NCI-H446 treated with DMSO at 0.1 percent for 48 hours (cell line): ENCODE measurements around the gene UNC79.

Experiments used
- DNase-seq: peaks from one replicate; lab custom pipeline; 2025; lab: John Stamatoyannopoulos, UW

Gene UNC79

DNA sequence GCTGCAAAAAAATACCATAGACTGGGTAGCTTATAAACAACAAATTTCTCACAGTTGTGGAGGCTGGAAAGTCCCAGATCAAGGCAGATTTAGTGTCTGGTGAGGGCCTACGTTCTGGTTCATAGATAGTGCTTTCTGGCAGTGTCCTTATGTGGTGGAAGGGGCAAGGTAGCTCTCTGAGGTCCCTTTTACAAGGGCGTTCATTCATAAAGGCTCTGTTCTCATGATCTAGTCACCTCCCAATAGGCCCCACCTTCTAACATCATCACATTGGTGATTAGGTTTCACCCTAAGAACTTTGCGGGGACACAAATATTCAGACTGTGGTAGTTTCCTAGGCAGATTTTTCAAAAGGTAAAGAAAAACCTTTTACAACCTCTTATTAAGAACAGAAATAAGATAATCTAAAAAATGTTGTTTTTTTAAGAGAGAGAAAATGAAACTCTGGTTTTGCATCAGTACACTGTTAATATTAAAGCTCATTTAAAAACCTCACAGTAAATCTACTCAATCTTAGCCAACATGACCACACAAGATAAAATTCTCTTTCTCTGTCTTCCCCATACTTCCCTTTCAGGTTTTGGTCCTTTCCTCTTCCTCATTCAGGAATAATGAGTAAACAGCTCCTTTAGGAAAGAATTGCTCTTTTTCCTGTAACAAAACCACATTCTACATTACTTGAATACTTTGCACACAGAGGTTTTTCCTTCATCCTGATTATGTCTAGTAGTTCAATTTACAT, 117.5 kb downstream of the UNC79 start:
- no peak for DNase-seq

- DNase-seq, result no peak
Observed at GRCh38 chr14:93549595-93549994, 118.9 kb downstream of the UNC79 start.

- DNase-seq, result no peak
Observed at GRCh38 chr14:93564918-93565317, 134.2 kb downstream of the UNC79 start.

DNA sequence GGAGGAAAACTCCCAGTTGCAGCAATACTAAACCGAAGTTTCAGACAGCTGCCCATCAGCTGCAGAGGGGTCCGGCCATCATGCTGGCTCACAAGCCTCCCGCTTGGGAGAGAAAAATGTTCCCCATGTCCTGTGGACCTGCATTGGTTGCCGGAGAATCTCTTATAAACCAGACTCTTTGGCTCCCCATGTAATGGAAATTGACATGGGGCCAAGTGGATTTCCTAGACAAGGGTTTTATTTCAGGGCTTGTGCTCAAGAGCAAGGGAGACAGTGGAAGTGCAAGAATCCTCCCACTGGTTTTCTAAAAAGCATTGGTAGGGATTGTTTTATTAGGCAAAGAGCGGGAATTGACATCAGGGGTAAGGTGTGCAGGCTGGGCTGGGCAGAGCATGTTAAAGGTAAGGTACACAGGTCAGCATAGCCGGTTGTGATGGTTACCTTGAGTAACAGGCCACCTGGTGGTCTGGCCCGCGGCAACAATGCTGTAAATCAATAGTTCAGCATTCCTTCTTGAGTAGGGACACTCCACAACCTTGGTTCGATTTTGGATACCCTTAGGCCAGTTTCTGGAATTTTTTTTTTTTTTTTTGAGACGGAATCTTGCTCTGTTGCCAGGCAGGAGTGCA, 135.4 kb downstream of the UNC79 start:
- no peak for DNase-seq

GRCh38 chr14:93571275-93571674, 140.5 kb downstream of the UNC79 start:
- DNase-seq, result no peak

- DNase-seq, result no peak
Observed at GRCh38 chr14:93579178-93579577, 148.4 kb downstream of the UNC79 start.

- no peak for DNase-seq
Observed at GRCh38 chr14:93582516-93582915, 151.8 kb downstream of the UNC79 start.

- DNase-seq, result no peak
Observed at GRCh38 chr14:93587330-93587729, 156.6 kb downstream of the UNC79 start.

DNA sequence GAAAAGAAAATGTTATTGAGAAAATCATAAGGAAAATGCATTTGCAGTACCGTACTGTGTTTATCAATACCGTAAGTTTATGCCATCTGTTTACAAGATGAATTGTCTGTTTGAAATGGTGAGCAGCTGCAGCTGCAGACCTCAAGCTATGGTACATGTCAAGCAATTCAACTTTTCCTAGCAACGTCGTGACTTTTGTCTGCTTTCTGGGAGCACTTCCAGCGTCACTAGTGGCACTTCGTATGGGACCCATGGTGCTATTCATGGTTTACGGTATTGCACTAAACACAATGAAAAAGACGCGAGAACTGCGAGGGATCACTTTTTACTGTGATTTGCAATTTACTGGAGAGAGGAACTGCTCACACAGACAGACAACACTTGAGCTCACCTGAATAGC, 160.8 kb downstream of the UNC79 start:
- no peak for DNase-seq

DNA sequence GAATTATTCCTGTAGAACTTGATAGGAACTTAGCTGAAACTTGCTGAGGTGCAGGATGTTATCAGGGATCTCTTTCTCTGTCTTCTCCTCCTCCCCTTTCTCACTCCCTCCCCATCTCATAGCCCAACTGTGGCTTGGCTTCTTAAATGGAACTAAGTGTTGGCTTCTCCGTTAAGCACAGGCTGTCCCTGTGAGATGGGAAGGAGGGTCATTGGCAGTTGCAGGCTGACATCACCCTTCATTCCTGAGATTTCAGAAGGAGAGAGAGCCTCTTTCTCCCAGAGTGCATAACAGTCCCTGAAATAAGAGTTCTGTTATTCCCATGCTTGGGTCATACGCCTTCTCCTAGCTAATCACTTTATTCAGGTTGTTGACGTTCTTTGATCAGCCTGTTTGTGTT, 162.0 kb downstream of the UNC79 start:
- DNase-seq, result no peak

DNA sequence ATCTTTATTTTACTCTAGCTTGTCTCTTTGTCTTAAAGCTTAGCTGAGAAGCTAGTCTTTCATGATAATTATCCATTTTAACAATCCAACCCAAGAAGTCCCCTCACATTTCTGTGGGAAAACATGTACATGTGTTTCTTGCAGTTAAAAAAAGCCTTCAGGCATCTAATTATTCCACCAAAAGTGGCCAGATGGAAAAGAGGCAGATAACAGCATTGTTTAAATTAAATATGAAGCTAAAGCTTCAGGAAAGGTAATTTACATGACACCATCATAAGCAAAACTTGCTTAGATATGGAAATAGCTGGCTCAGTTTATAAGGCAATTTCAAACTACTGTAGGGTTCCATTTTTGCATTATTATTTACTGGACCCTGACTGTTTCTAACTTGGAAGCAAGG, 175.4 kb downstream of the UNC79 start:
- DNase-seq, result no peak

DNA sequence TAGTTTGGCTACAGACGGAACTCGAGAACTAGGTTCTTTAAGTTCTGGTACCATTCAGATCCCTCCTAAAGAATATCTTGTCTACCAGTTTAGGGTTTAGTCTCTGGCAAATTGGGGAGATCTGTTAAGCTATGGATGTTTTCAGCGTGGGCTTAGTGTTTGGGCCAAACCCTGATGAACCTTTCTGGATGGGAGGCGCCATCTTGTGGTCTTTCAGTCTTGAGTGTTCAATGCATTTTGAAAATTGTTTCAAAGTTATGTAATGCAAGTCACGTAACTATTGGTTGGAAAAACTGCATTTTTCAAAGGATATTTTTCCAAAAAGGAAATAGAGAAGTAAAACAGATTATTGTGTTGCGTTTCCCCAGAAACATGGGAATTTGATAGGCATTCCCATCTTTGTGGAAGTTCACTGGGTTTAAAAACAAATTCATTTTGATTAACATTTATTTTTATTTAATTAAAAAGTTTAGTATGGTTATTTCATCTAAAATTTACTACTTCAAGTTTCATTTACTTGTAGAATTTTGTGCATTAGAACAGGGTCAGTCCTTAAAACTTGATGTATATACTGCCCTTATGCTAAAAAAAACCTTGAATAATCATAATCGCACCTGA, 188.5 kb downstream of the UNC79 start:
- peak; percentile 23 for DNase-seq

GRCh38 chr14:93628048-93628447, 197.3 kb downstream of the UNC79 start:
- DNase-seq, result no peak

GRCh38 chr14:93629643-93630042, 198.9 kb downstream of the UNC79 start:
- DNase-seq, result no peak

- no peak for DNase-seq
Observed at GRCh38 chr14:93638790-93639189, 208.1 kb downstream of the UNC79 start.

- DNase-seq, result no peak
Observed at GRCh38 chr14:93643127-93643526, 212.4 kb downstream of the UNC79 start.

- no peak for DNase-seq
Observed at GRCh38 chr14:93643676-93644075, 212.9 kb downstream of the UNC79 start.

- DNase-seq, result no peak
Observed at GRCh38 chr14:93645200-93645599, 214.5 kb downstream of the UNC79 start.

DNA sequence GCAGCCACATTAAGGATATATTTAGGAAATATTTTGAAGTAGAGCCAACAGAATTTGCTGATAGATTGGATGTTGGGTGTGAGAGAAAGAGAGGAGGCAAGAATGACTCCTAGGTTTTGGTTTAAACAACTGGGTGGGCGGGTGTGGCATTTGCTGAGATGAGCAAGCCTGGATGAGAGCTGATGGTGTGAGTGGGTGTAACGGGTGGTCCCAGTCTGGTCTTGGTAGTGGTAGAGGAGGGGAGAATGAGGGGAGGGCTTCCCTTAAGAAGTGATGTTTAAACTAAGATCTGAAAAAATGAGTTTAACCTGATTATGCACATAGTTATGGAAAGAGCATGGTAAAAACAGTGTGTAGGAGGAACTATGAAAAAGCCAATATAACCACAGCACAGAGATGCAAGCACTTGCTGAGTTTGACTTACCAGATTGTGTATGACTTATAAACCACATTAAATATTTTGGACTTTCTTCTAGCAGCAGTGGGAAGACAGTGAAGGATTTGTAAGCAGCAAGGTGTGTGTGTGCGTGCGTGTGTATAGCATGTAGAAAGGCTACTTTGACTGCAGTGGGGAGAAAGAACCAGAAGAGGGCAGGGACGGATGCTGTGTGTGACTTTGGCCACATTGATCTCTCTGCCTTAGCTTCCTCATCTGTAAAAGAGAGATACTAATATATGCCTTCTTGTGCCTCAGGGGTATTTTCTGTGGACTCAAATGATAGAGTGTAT, 217.9 kb downstream of the UNC79 start:
- DNase-seq, result no peak

DNA sequence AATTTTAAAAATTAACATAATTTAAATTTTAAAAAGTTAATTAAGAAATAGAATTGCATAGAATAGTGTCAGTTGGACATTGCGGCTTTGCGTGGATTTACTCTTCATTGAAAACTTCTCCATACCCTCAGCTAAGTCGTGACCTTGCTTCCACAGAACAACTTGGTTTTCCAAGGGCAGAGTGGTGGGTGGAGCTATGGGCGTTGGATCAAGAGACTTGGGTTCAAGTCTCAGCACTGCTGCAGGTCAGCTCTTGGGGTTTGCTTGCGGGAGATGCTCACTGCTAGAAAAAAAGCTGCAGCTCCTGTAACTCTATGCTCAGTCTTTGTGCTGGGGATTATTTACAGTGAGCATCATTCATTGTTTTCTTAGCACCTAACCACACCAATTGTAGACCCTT, 223.9 kb downstream of the UNC79 start:
- no peak for DNase-seq

DNA sequence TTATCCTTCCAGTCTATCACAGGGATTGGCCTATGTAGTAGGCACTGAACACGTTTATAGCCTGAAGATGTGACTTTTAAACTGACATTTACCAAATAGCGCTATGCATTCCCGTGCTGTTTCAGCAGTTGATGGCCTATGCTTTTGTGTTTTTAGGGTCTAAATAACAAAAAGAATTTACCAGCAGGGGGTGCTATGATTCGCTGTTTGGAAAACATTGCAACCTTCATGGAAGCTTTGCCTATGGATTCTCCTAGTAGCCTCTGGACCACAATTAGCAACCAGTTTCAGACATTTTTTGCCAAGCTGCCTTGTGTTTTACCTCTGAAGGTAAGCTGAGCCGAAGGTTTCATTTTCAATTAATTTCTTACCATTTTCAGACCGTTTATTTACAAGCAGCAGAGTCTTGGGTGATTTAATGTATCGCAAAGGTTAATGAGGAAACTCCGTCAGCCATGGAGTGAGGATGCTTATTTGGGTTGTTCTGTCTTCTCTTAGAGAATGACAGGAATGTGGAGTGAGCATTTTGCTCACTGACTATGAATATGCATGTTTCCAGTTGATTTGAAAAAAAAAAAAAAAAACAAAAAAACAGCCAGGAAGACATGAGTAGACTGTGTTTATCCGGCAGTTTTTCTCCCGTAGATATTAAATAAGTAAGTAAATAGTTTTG, 224.5 kb downstream of the UNC79 start:
- peak; percentile 7 for DNase-seq

GRCh38 chr14:93657875-93658274, 227.1 kb downstream of the UNC79 start:
- DNase-seq, result no peak
